ENCODE measurements around the gene TRMT1.

GRCh38 chr19:13120817-13121216, 4.3 kb upstream of the TRMT1 start:
- TF ChIP-seq CTCF (conservative IDR thresholded peaks at IDR 0.05; ENCODE audit: low read depth, low read length) (no peak), EZH2 (IDR thresholded peaks at IDR 0.05; ENCODE audit: low read length, unreplicated experiment) (no peak)

All from PC-3 (cell line).